Esophagus muscularis mucosa (tissue), 3 donors: ENCODE data around the gene SLC16A13.

ENCODE experiments used
- CTCF ChIP-seq, 3 experiments: fragments of 200-600 bp in 2 of 3; fragments of 450-650 bp in 1 of 3; sonication (generic) in 2 of 3; IDR thresholded peaks; one replicate each; pipeline ENCODE4 v1.5.1; 2017 to 2019; ENCODE audit warnings: antibody characterized with exemption in 3 of 3, mild to moderate bottlenecking in 2 of 3, moderate library complexity in 1 of 3
- POLR2A ChIP-seq: fragments of 450-650 bp; IDR thresholded peaks from one replicate; pipeline ENCODE4 v1.6.1; 2017; ENCODE audit warnings: antibody characterized with exemption, moderate library complexity, mild to moderate bottlenecking, low read depth
- POLR2AphosphoS5 ChIP-seq, 2 donors: sonication (generic); formaldehyde crosslinking; IDR thresholded peaks; one replicate each; pipeline ENCODE4 v1.6.1; 2017; ENCODE audit warnings: antibody characterized with exemption in 2 of 2

GRCh38 chr17:7079581-7080455 is 44.0 kb downstream of the SLC16A13 start, which contains the start of gene CLEC10A:
- TF ChIP-seq CTCF (IDR thresholded peaks at IDR 0.05) (no peak), POLR2A (no peak), POLR2AphosphoS5 (IDR thresholded peaks at IDR 0.05) (no peak)
